OCI-LY7 (cell line): ENCODE measurements around the gene SERF2. TPM values are rescaled to one million over a fixed set of nuclear protein-coding genes. Genes with fewer than 3 reads are reported as not detected.
"Not testable (repeated sequence)": the region's sequence is repeated elsewhere in the genome, so short reads cannot be mapped to it uniquely, and the experiment has no call there.

ENCODE experiments used
- BruUV-seq: library from RNA; stranded (reverse); fragments of 400-500 nt; replicated peaks from 2 replicates; lab custom pipeline; 2021; lab: Mats Ljungman, UMichigan
- CTCF ChIA-PET: fragments of 300-600 bp; sonication (Branson Sonifier 250); formaldehyde crosslinking; loops from one replicate; lab custom pipeline; 2022; ENCODE audit warnings: antibody characterized with exemption; ENCODE audit not compliant: unreplicated experiment; lab: Charles Lee
- POLR2A ChIA-PET: fragments of 300-600 bp; sonication (Branson Sonifier 250); formaldehyde crosslinking; loops from one replicate; lab custom pipeline; 2022; ENCODE audit warnings: antibody characterized with exemption; lab: Charles Lee
- DNase-seq: peaks from one replicate; pipeline ENCODE4 v3.0.0-alpha.2; 2015; ENCODE audit warnings: low spot score
- H2AFZ ChIP-seq: fragments of 200-600 bp; sonication (generic), shearing (Covaris generic); 2 replicates; pipeline ENCODE4 v1.6.1; 2014; ENCODE audit warnings: mild to moderate bottlenecking, antibody characterized with exemption, low read length, moderate library complexity
- H3K27ac ChIP-seq: fragments of 200-600 bp; sonication (generic); 2 replicates; pipeline ENCODE4 v1.5.1; 2014; ENCODE audit warnings: mixed run types, low read depth, mild to moderate bottlenecking, moderate library complexity, low read length, inconsistent platforms; ENCODE audit not compliant: poor library complexity, severe bottlenecking
- H3K36me3 ChIP-seq: fragments of 200-600 bp; sonication (generic); 2 replicates; pipeline ENCODE4 v1.6.1; 2014; ENCODE audit warnings: mild to moderate bottlenecking, antibody characterized with exemption, low read length, moderate library complexity, mixed read lengths; ENCODE audit not compliant: insufficient read depth
- H3K4me1 ChIP-seq: fragments of 200-600 bp; sonication (generic); 2 replicates; pipeline ENCODE4 v1.5.1; 2014; ENCODE audit warnings: mild to moderate bottlenecking, low read length; ENCODE audit not compliant: insufficient read depth, poor library complexity, severe bottlenecking
- H3K4me2 ChIP-seq: fragments of 200-600 bp; sonication (generic); 2 replicates; pipeline ENCODE4 v1.6.1; 2014; ENCODE audit warnings: mild to moderate bottlenecking, low read length
- H3K4me3 ChIP-seq: fragments of 200-600 bp; sonication (generic); 2 replicates; pipeline ENCODE4 v1.5.1; 2014; ENCODE audit warnings: mild to moderate bottlenecking, low read depth, low read length; ENCODE audit not compliant: poor library complexity, severe bottlenecking
- H3K79me2 ChIP-seq: fragments of 200-600 bp; sonication (generic); 2 replicates; pipeline ENCODE4 v1.6.1; 2016; ENCODE audit warnings: low read depth, mild to moderate bottlenecking, low read length, moderate library complexity, mixed read lengths; ENCODE audit not compliant: insufficient read depth
- H3K9me2 ChIP-seq: fragments of 200-600 bp; sonication (generic); 2 replicates; pipeline ENCODE4 v1.6.1; 2016; ENCODE audit warnings: mild to moderate bottlenecking, low read length, mixed read lengths; ENCODE audit not compliant: insufficient read depth
- H3K9me3 ChIP-seq: fragments of 200-600 bp; sonication (generic); 2 replicates; pipeline ENCODE4 v1.6.1; 2014; ENCODE audit warnings: mild to moderate bottlenecking, mixed run types, low read length, mixed read lengths
- H4K20me1 ChIP-seq: fragments of 200-600 bp; sonication (generic); 2 replicates; pipeline ENCODE4 v1.6.1; 2014; ENCODE audit warnings: mild to moderate bottlenecking, antibody characterized with exemption, low read length, moderate library complexity, mixed read lengths; ENCODE audit not compliant: insufficient read depth
- CTCF ChIP-seq: fragments of 200-600 bp; sonication (generic); conservative IDR thresholded peaks from 2 replicates; pipeline ENCODE4 v1.5.1; 2014; ENCODE audit warnings: mild to moderate bottlenecking, antibody characterized with exemption, low read length, moderate library complexity, mixed read lengths
- EZH2phosphoT487 ChIP-seq: fragments of 200-600 bp; sonication (generic); IDR thresholded peaks from 2 replicates; pipeline ENCODE4 v1.6.1; 2018; ENCODE audit warnings: low read depth, borderline replicate concordance, mild to moderate bottlenecking, mixed run types, antibody characterized with exemption, low read length, moderate library complexity, mixed read lengths
- intact Hi-C: fragments of 100-400 bp; cut with micrococcal nuclease; formaldehyde crosslinking; loops from one replicate; pipeline ENCODE4 v1.10.0; 2022; ENCODE audit not compliant: unreplicated experiment
- microRNA-seq: library from miRNA; unstranded; fragments of <30 nt; microRNA quantifications from one replicate; pipeline ENCODE4 v1.2.0, GENCODE V29; 2022; ENCODE audit warnings: borderline replicate concordance
- small RNA-seq: library from RNA; depleted of rRNA; stranded (forward); fragments of <200 nt; gene quantifications from one replicate; pipeline ENCODE3, GENCODE V24; 2014
- total RNA-seq, 2 experiments: library from RNA; depleted of rRNA in 1 of 2; stranded (reverse); fragments of >200 nt in 1 of 2; shearing (Covaris generic) in 1 of 2; gene quantifications; 2 replicates each; pipeline ENCODE4 v1.2.3, GENCODE V29; 2014 to 2022

The SERF2 gene
- total RNA-seq, 2 experiments from 2014 or later = 581 to 1,370 TPM

- Histone ChIP-seq H3K4me2 (peak overlapping the region; percentile 82), H3K4me3 (peak overlapping the region; percentile 95), H3K27ac (peak overlapping the region; percentile 86), H4K20me1 (peaks cover 20% of the 10 kb centered on the region), H3K4me1 (peaks cover 36% of the 10 kb centered on the region), H3K79me2 (peaks cover 100% of the 10 kb centered on the region), H3K36me3 (peaks cover 95% of the 10 kb centered on the region)
- DNase-seq, BruUV-seq, H3K9me2 ChIP-seq, H3K9me3 ChIP-seq, intact Hi-C loops, CTCF ChIA-PET, H2AFZ ChIP-seq: not testable (repeated sequence)
- POLR2A ChIA-PET = interaction anchor here (0.6 to 2.4 kb wide), 17 partner anchors 9 to 93 kb away, joined by 3 to 16 read pairs (median 6); partner anchors contain the start of gene ELL3
These were observed 39.5 kb downstream of the SERF2 start for GRCh38 chr15:43831519-43832052.

- H3K9me2 ChIP-seq, intact Hi-C loops, CTCF ChIA-PET, H3K9me3 ChIP-seq, H2AFZ ChIP-seq, DNase-seq, BruUV-seq: not testable (repeated sequence)
- H3K4me2 ChIP-seq = peak overlapping the region; percentile 82
- POLR2A ChIA-PET = interaction anchor here (0.6 to 2.4 kb wide), 14 partner anchors 8 to 79 kb away, joined by 3 to 16 read pairs (median 6); partner anchors contain the start of genes ELL3 and MFAP1
- H3K27ac ChIP-seq = peak overlapping the region; percentile 86
- peaks cover 99% of the 10 kb centered on the region for H3K36me3 ChIP-seq
- peak overlapping the region; percentile 95 for H3K4me3 ChIP-seq
- peaks cover 35% of the 10 kb centered on the region for H3K4me1 ChIP-seq
- H4K20me1 ChIP-seq = peaks cover 21% of the 10 kb centered on the region
- H3K79me2 ChIP-seq = peaks cover 100% of the 10 kb centered on the region
These were observed 40.4 kb downstream of the SERF2 start for GRCh38 chr15:43832485-43832884.

GRCh38 chr15:43845421-43845820 lies 53.3 kb downstream of the SERF2 start:
- no peak overlapping the region for H2AFZ ChIP-seq
- H3K4me1 ChIP-seq = no peaks in the 10 kb centered on the region
- no TSS peak for BruUV-seq
- no peak overlapping the region for H3K4me3 ChIP-seq
- intact Hi-C loops = no loop called here
- no peak overlapping the region for H3K27ac ChIP-seq
- H4K20me1 ChIP-seq = no peaks in the 10 kb centered on the region
- peaks cover 48% of the 10 kb centered on the region for H3K79me2 ChIP-seq
- TF ChIP-seq CTCF (no peak), EZH2phosphoT487 (no peak)
- ChIA-PET POLR2A (interaction anchor here (0.5 to 1.0 kb wide), 2 partner anchors 9 to 16 kb away, joined by 3 to 7 read pairs; no protein-coding TSS in a partner anchor), CTCF (no interaction called here)
- DNase-seq = no peak
- no peaks in the 10 kb centered on the region for H3K9me3 ChIP-seq
- no peak overlapping the region for H3K4me2 ChIP-seq
- no peaks in the 10 kb centered on the region for H3K9me2 ChIP-seq
- peaks cover 95% of the 10 kb centered on the region for H3K36me3 ChIP-seq

Small RNAs within 50 kb of the gene (microRNA-seq; reads per million reads assigned to microRNA genes)
- gene MIR1282 = not detected

Small RNAs within 50 kb of the gene (small RNA-seq; reads per million reads assigned to genes)
- not detected for gene MIR1282

Other genes with a start within 250 kb of the SERF2 start
- gene PPIP5K1, start 202.1 kb upstream of the SERF2 start, total RNA-seq (2014; rRNA removed; shearing (Covaris generic)) = 67.5 and 70.2 TPM in 2 replicates
- gene PPIP5K1, start 202.1 kb upstream of the SERF2 start, total RNA-seq (2022) = 89.5 and 89.8 TPM in 2 replicates
- 0.25 and 0.51 TPM in 2 replicates for gene CKMT1B, start 198.3 kb upstream of the SERF2 start, total RNA-seq (2014; rRNA removed; shearing (Covaris generic))
- 3.8 and 4.1 TPM in 2 replicates for gene CKMT1B, start 198.3 kb upstream of the SERF2 start, total RNA-seq (2022)
- gene STRC, start 173.5 kb upstream of the SERF2 start, total RNA-seq (2014; rRNA removed; shearing (Covaris generic)) = 1.8 and 2.1 TPM in 2 replicates
- 1.5 and 1.8 TPM in 2 replicates for gene STRC, start 173.5 kb upstream of the SERF2 start, total RNA-seq (2022)
- 15.3 and 34.7 TPM in 2 replicates for gene CATSPER2, start 143.5 kb upstream of the SERF2 start, total RNA-seq (2014; rRNA removed; shearing (Covaris generic))
- gene CATSPER2, start 143.5 kb upstream of the SERF2 start, total RNA-seq (2022) = 13.9 and 17.0 TPM in 2 replicates
- gene CKMT1A, start 98.5 kb upstream of the SERF2 start, total RNA-seq (2014; rRNA removed; shearing (Covaris generic)) = 0.16 and 0.28 TPM in 2 replicates
- gene CKMT1A, start 98.5 kb upstream of the SERF2 start, total RNA-seq (2022) = 4.0 and 6.1 TPM in 2 replicates
- gene PDIA3, start 45.9 kb upstream of the SERF2 start, total RNA-seq (2014; rRNA removed; shearing (Covaris generic)) = 79.1 and 82.1 TPM in 2 replicates
- gene PDIA3, start 45.9 kb upstream of the SERF2 start, total RNA-seq (2022) = 243 and 293 TPM in 2 replicates
- gene ELL3, start 15.4 kb upstream of the SERF2 start, total RNA-seq (2014; rRNA removed; shearing (Covaris generic)) = 296 and 306 TPM in 2 replicates
- gene ELL3, start 15.4 kb upstream of the SERF2 start, total RNA-seq (2022) = 116 and 134 TPM in 2 replicates
- gene SERINC4, start 7.9 kb downstream of the SERF2 start, total RNA-seq (2014; rRNA removed; shearing (Covaris generic)) = 0.23 and 0.60 TPM in 2 replicates
- 1.1 and 1.9 TPM in 2 replicates for gene SERINC4, start 7.9 kb downstream of the SERF2 start, total RNA-seq (2022)
- gene HYPK, start 8.3 kb downstream of the SERF2 start, total RNA-seq (2014; rRNA removed; shearing (Covaris generic)) = 16.1 and 25.0 TPM in 2 replicates
- gene HYPK, start 8.3 kb downstream of the SERF2 start, total RNA-seq (2022) = 48.9 and 53.6 TPM in 2 replicates
- 25.3 and 43.4 TPM in 2 replicates for gene MFAP1, start 32.4 kb downstream of the SERF2 start, total RNA-seq (2014; rRNA removed; shearing (Covaris generic))
- 57.2 and 72.1 TPM in 2 replicates for gene MFAP1, start 32.4 kb downstream of the SERF2 start, total RNA-seq (2022)
- gene WDR76, start 34.7 kb downstream of the SERF2 start, total RNA-seq (2014; rRNA removed; shearing (Covaris generic)) = 126 and 139 TPM in 2 replicates
- gene WDR76, start 34.7 kb downstream of the SERF2 start, total RNA-seq (2022) = 170 and 186 TPM in 2 replicates